NK-92 (cell line): Measurements from ENCODE around the gene CLK2.
"Not testable (repeated sequence)": the region's sequence is repeated elsewhere in the genome, so short reads cannot be mapped to it uniquely, and the experiment has no call there.

Experiments
- DNase-seq: peaks from one replicate; lab custom pipeline; 2025; ENCODE audit not compliant: unreplicated experiment; lab: John Stamatoyannopoulos, UW

The CLK2 gene

DNA sequence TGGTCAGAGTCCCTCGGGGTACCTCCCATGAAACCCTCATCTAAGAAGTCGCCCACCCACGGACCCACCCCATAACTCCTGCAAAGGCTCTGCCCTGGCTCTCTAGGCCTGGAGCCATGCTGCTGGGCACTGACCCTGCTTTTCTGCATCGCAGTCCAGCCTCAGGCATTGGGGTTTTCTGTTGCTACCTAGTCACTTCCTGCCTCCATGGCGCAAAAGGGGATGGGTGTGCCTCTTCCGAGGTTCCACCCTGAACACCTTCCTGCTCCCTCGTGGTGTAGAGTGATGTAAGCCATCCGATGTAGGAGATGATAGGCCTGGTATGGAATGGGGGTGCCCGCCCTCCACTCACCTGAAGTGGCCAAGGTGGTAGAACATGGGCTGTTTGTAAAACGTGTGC lies 58.6 kb downstream of the CLK2 start:
- DNase-seq, result not testable (repeated sequence)
